GM19351 (cell line): ENCODE results near the gene PAPPA.

Experiments used
- ATAC-seq: cut with Tn5 transposase; IDR thresholded peaks from one replicate; pipeline ENCODE4 v1.9.1; 2021; ENCODE audit warnings: mild to moderate bottlenecking, moderate library complexity; ENCODE audit not compliant: unreplicated experiment

The PAPPA gene

GRCh38 chr9:116219686-116220085, 66.1 kb downstream of the PAPPA start:
- ATAC-seq, result no peak

DNA sequence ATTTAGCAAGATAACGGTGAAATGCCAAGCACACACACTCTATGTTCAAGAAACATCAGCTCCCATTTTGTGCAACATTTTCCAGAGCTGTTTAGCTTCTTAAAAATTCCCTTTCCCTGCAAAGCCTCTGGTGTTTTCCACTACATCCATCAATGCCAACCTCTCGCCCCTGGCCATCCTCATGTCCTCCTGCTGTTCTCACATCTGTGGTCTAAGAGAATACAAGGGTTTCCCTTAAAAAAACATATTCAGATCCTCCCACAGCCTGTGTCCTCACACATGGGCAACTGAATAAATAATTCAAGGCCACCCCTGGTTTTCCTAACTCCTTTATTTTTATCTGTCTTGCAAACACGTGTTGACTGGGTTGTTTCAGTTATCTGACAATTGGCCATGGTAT, 70.3 kb downstream of the PAPPA start:
- ATAC-seq, result no peak

- ATAC-seq, result no peak
These were observed 76.6 kb downstream of the PAPPA start for GRCh38 chr9:116230051-116230632.

DNA sequence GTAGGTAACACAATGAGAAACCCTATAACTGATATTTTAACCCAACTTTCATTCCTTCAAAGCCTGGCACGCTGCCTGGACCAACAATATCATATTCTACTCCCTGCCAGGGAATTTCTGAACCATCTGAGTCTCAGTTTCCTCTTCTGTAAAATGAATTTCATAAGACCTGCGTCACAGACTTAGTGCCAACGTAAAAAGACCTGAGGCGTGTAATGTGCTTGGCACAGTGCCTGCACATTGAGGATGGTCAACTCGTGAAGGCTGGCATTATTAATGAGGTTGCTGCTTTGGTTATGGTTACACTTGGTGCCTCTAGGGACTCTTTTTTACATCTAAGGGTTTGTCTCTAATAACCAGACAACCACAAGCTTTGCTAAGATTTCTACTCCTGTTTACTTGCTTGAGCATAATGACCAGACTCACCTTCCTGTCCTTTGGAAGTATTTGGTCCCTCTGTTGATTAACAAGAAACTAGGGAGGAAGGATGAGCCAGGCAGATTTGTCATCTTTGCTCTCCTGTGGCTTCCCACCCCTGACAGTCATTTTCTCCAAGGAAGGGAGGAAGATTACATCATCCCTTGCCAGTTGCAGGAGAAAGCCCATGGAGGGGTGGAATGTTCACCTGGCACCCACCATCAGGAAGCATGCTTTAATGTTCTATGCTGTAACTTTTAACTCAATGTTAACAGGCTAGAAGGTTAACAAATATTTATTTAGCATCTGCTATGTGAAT, 79.0 kb downstream of the PAPPA start:
- no peak for ATAC-seq

DNA sequence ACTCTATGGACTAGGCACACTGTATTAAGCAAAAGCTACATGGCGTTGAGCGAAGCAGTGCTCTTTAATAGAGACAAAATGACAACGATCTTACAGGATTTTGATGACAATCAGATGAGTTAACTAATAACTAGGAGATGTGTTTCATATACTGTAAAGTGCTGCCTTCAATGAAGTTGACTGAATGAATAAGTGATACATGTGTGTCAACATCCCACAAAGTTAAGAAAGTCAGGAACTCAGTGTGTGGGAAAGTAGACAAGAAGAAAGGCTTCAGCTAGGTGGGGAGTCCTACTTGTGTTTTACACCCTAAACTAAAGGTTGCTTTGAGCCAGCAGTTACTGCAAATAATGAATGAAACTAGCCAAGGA, 79.6 kb downstream of the PAPPA start:
- no peak for ATAC-seq

- ATAC-seq, result no peak
These were observed 80.5 kb downstream of the PAPPA start for GRCh38 chr9:116234081-116234480.

DNA sequence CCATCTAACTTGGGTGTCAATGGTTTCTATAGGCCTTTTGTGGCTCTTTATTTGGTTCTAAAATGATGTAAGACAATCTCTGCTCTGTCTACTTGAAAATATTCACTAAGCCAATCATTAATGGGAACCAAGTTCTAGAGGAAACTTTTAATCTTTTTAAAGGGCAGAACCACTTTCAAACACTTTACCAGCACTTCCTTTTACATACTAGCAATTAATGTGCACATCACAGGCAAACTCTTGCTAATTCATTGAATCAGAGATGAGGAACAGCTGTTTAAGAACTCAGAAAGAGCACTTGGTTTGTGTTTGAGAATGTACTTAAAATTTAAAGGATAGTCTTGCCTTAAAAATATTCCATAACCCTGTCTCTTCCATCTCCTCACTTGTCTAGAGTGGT, 83.4 kb downstream of the PAPPA start:
- no peak for ATAC-seq

DNA sequence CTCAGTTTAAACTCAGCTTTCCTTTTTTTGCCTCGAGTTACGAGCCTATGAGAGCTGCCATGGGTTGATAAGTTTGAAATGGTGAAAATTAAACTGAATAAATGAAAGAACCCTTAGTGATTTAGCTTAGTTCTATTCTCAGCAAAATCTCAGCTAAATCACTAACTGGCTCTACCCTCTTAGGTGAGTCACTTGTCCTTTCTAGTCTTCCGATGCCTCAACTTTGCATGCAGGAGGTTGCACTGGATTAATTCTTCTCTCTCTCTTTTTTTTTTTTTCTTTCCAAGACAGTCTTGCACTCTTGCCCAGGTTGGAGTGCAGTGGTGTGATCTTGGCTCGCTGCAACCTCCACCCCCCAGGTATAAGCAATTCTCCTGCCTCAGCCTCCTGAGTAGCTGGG, 83.9 kb downstream of the PAPPA start:
- no peak for ATAC-seq

GRCh38 chr9:116238225-116238624, 84.6 kb downstream of the PAPPA start:
- ATAC-seq, result no peak

DNA sequence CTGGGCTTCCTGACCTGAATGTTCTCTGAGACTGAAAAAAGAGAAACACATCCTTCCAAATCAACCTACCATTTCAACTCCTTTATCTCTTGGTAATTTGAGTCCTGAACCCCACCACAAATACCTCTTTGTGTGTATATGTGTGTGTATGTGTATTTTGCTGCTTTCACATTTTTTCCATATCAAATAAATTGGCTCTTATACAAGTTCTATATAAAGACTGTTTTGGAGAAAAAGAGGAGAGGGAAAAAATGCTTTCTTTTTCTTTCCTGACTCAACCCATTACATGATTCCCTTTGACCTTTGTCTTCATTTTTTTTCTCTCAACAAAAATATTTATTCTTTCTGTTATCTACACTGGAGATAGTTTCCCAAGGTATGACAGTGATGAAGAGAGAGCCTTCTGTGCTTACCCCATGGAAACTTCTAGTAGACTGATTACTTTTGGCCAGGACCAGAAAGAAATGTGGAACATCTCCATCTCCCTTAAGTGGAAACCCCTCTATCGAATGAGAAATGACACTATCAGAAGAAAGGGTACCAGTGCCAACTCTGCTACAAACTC, 85.3 kb downstream of the PAPPA start:
- ATAC-seq, result no peak

DNA sequence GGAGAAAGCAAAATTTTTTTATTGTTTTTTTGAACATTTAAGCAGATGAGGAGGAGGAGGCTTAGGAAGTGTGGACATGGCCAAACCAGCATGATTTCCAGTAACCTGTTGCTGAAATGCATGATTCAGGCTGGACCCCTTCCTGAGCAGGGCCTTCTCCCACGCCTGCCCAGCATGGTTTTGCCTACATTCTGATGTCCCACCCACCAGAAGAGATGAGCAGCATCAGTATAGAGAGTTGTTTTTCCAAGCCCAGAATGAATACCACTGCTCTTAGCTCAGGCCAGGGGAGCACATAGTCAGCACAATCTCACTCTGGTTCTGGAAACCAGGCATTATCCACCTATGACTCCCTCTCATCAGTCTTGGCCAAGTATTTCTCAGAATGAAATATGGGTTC, 90.1 kb downstream of the PAPPA start:
- no peak for ATAC-seq

GRCh38 chr9:116247284-116247683, 93.7 kb downstream of the PAPPA start:
- ATAC-seq, result no peak

DNA sequence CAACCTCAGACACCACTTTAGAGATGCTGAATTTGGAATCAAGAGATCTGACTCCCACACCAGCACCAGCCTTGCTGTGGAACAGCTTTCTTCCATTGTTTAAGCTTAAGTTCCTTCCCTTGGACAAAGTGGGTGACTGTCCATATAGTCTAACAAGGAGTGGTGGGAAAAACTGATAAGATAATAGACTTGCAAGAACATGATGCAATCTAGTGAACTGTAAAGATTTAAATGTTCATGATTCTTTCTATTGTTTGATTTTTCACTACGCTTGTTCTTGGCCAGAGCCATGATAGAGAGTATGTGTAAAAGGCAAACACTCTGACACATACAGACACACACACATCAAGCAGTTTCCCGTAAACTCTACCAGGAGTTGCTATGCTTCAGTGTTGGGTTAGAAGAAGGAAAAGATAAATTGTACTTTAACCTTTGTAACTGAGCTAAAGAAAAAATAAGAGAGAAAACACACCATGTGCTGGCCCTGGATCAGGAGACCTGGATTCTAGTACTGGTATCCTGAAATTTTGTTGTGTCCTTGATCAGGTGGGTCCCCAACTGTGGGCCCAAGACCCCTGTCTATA, 94.3 kb downstream of the PAPPA start:
- ATAC-seq, result no peak

DNA sequence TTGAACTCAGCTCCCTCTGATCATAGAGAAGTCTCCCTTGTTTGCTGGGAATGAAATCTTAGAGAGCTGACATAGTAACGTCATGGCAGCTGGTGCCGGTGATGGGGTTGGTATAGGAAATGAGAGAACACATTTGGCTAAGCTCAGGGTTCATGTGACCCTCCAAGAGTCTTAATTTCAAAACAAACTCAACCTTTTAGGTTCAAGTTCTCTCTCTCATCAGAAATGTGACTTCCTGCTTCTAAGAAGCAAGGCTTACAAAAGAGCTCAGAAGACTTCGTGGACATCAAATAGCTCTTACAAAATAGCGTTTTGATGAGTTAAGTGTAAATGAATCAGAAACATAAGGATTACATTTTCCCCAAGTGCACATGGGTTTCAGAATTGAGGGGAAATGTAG, 97.3 kb downstream of the PAPPA start:
- no peak for ATAC-seq

DNA sequence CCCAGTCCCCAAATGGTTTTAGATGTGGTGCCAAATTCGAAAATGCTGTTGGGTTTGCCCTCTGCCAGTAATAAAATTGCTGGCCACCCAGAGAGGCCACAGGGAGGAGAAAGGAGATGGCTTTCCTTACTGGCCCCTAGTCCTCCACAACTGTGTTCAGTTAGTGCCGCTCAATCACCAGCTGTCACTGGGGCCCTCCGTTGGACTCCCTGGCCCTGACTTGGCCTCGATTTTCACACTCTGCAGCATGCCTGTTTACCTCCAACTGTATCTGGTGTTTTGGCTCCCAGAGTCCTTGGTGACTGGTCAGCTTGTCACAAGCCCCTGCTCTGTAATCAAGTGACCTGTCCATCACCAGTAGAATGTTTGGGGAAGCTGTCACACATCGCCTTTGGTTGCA, 97.8 kb downstream of the PAPPA start:
- no peak for ATAC-seq

DNA sequence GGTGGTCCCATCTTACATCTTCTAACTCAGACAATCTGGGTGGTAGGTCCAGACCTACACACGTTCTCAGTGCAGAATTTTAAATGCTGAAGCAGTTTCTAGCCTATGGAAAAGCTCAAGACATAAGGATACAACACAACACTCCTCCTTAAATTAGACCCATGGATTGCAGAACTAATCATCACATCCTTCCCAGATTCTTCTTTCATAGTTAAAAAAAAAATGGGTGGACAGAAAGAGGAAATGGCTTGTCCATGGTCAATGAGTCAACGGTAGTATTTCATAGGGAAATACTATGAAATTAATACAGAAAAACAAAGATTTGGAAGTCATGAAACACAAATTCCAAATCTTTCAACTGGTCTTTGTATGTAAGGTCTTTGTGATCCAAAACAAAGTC, 106.9 kb downstream of the PAPPA start:
- ATAC-seq, result no peak

DNA sequence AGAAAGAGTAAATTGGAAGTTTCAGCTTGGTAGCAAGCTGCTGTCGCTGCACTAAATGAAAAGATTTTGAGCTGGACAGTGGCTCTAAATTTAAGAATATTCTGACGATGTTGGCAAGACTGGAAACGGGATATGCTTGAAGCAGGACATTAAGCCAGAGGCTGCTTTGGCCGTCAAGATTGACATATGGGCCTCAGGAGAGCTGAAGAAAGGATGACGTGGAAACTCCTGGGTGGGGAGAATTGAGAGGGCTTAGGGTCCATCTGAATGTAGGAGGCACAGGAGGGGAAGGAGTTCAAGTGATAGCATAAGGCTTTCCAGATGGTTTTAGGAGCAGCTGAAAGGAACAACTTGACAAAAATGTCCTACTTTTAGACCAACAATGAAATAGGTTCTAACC, 108.9 kb downstream of the PAPPA start:
- ATAC-seq, result no peak

DNA sequence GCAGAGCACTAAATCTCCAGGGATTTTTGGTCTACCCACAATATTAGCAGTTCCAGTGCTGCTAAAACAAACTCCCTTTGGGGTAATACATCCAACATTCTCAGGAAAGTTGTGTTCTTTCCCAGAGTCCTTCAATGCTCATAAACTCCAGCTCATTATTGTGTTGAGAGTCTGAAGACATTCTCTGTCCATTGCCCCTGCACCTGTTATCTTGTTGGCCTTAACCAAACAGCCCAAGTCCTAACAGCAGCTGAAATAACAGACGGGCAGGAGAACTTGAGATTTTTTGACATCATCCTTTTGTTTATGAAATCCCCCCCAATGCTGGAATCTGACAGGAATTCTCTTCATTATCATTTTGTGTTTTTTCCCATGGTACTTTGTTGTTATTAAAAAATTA, 110.8 kb downstream of the PAPPA start:
- ATAC-seq, result no peak

GRCh38 chr9:116267021-116267420, 113.4 kb downstream of the PAPPA start:
- ATAC-seq, result no peak

- ATAC-seq, result no peak
These were observed 115.7 kb downstream of the PAPPA start for GRCh38 chr9:116269250-116269649.

DNA sequence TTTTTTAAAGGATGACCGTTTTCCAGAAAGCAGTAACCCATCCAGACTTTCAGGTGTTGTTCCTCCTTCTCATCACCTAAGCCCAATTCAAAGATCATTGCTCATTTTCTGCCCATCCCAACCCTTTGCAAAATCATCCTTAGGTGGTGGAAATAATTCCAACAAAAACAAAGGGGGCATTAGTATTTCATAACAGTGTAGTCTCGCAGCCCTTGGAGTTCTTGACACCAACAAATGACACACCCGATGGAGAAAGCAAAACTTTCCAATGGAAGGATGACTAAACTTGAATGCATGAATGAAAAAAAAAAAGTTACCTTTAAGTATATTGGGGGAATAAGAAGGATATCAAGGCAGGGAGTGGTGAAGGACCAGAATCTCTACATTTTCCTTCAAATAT, 117.0 kb downstream of the PAPPA start:
- no peak for ATAC-seq

GRCh38 chr9:116271340-116271739, 117.7 kb downstream of the PAPPA start:
- ATAC-seq, result no peak
